Neural cell (in vitro differentiated cells): ENCODE data around the gene SBSN. TPM values are rescaled to one million over a fixed set of nuclear protein-coding genes. Genes with fewer than 3 reads are reported as not detected.

ENCODE experiments used
- H2AFZ ChIP-seq: fragments of 200-600, 300-800 bp; sonication (generic), shearing (Covaris generic); 2 replicates; pipeline ENCODE4 v1.6.0; 2014; ENCODE audit warnings: low read depth, mild to moderate bottlenecking, antibody characterized with exemption, low read length, moderate library complexity
- H3F3A ChIP-seq: fragments of 200-600 bp; shearing (Covaris generic); 2 replicates; pipeline ENCODE4 v1.6.1; 2016; ENCODE audit warnings: mild to moderate bottlenecking, moderate library complexity, mixed read lengths, antibody characterized with exemption, low read length; ENCODE audit not compliant: insufficient read depth, poor library complexity, severe bottlenecking
- H3K27ac ChIP-seq: fragments of 200-600, 300-800 bp; sonication (generic), shearing (Covaris generic); 2 replicates; pipeline ENCODE4 v1.5.1; 2014; ENCODE audit warnings: mild to moderate bottlenecking, low read length, moderate library complexity
- H3K27me3 ChIP-seq: fragments of 300-800, 200-600 bp; sonication (generic), shearing (Covaris generic); 2 replicates; pipeline ENCODE4 v1.6.0; 2014; ENCODE audit warnings: mild to moderate bottlenecking, low read depth, low read length, moderate library complexity; ENCODE audit not compliant: insufficient read depth
- H3K36me3 ChIP-seq: fragments of 300-800, 200-600 bp; sonication (generic), shearing (Covaris generic); 2 replicates; pipeline ENCODE4 v1.5.1; 2014; ENCODE audit warnings: mild to moderate bottlenecking, antibody characterized with exemption, low read length, moderate library complexity; ENCODE audit not compliant: insufficient read depth
- H3K4me2 ChIP-seq: fragments of 300-800, 200-600 bp; sonication (generic), shearing (Covaris generic); 2 replicates; pipeline ENCODE4 v1.6.0; 2014; ENCODE audit warnings: mild to moderate bottlenecking, low read length
- H3K4me3 ChIP-seq: fragments of 300-800, 200-600 bp; sonication (generic), shearing (Covaris generic); 2 replicates; pipeline ENCODE4 v1.5.1; 2014; ENCODE audit warnings: mild to moderate bottlenecking, low read length, moderate library complexity
- H3K79me2 ChIP-seq: fragments of 200-600 bp; shearing (Covaris generic); replicated peaks from 2 replicates; pipeline ENCODE4 v1.6.0; 2014; ENCODE audit warnings: mild to moderate bottlenecking, low read length, moderate library complexity; ENCODE audit not compliant: insufficient read depth
- H3K9ac ChIP-seq: fragments of 300-800, 200-600 bp; sonication (generic), shearing (Covaris generic); 2 replicates; pipeline ENCODE4 v1.6.1; 2016; ENCODE audit warnings: mild to moderate bottlenecking, low read length, mixed read lengths
- H3K9me2 ChIP-seq: fragments of 200-600 bp; shearing (Covaris generic); 2 replicates; pipeline ENCODE4 v1.6.1; 2016; ENCODE audit warnings: mild to moderate bottlenecking, low read length, mixed read lengths; ENCODE audit not compliant: insufficient read depth
- H3K9me3 ChIP-seq: fragments of 200-600, 300-800 bp; sonication (generic), shearing (Covaris generic); 2 replicates; pipeline ENCODE4 v1.6.1; 2016; ENCODE audit warnings: mild to moderate bottlenecking, mixed run types, low read length, moderate library complexity, mixed read lengths
- H4K20me1 ChIP-seq: fragments of 200-600 bp; shearing (Covaris generic); 2 replicates; pipeline ENCODE4 v1.6.1; 2016; ENCODE audit warnings: mild to moderate bottlenecking, mixed run types; ENCODE audit not compliant: insufficient read depth
- CTCF ChIP-seq: fragments of 450-650 bp; IDR thresholded peaks from 2 replicates; pipeline ENCODE4 v1.5.1; 2014; ENCODE audit warnings: antibody characterized with exemption, mild to moderate bottlenecking, moderate library complexity; ENCODE audit not compliant: poor library complexity, severe bottlenecking
- EP300 ChIP-seq: fragments of 450-650 bp; conservative IDR thresholded peaks from 2 replicates; pipeline ENCODE4 v1.6.1; 2014; ENCODE audit warnings: antibody characterized with exemption, mild to moderate bottlenecking, moderate library complexity; ENCODE audit not compliant: poor library complexity, severe bottlenecking
- EZH2 ChIP-seq: fragments of 200-600, 300-800 bp; shearing (Covaris generic), sonication (generic); IDR thresholded peaks from 2 replicates; pipeline ENCODE4 v1.6.1; 2014; ENCODE audit warnings: antibody characterized with exemption, low read length, borderline replicate concordance, mild to moderate bottlenecking; ENCODE audit not compliant: insufficient read depth, poor library complexity, severe bottlenecking
- MXI1 ChIP-seq: fragments of 450-650 bp; conservative IDR thresholded peaks from 2 replicates; pipeline ENCODE4 v1.6.1; 2014; ENCODE audit warnings: antibody characterized with exemption, mild to moderate bottlenecking; ENCODE audit not compliant: poor library complexity, severe bottlenecking
- POLR2AphosphoS5 ChIP-seq: IDR thresholded peaks from 2 replicates; pipeline ENCODE4 v1.6.1; 2012
- RAD21 ChIP-seq: fragments of 450-650 bp; conservative IDR thresholded peaks from 2 replicates; pipeline ENCODE4 v1.6.1; 2014; ENCODE audit warnings: antibody characterized with exemption, mild to moderate bottlenecking, moderate library complexity
- REST ChIP-seq: IDR thresholded peaks from 2 replicates; pipeline ENCODE4 v1.6.1; 2012; ENCODE audit warnings: borderline replicate concordance
- SMC3 ChIP-seq: fragments of 450-650 bp; conservative IDR thresholded peaks from 2 replicates; pipeline ENCODE4 v1.6.1; 2014; ENCODE audit warnings: antibody characterized with exemption, mild to moderate bottlenecking, moderate library complexity; ENCODE audit not compliant: poor library complexity
- TAF1 ChIP-seq: IDR thresholded peaks from 2 replicates; pipeline ENCODE4 v1.6.1; 2012; ENCODE audit warnings: low read depth
- polyA plus RNA-seq: library from polyadenylated mRNA; depleted of rRNA; stranded (reverse); fragments of >200 nt; gene quantifications from 2 replicates; pipeline ENCODE4 v1.2.3, GENCODE V29; 2014

SBSN gene
- polyA plus RNA-seq, 1 donor from 2014 or later, result not detected

- TF ChIP-seq TAF1, result no peak
Observed at GRCh38 chr19:35502751-35503150, 25.4 kb downstream of the SBSN start (continued).

GRCh38 chr19:35501684-35502083, 26.4 kb downstream of the SBSN start:
- no peak for TF ChIP-seq MXI1
- no peak for TF ChIP-seq EZH2
- no peak for TF ChIP-seq SMC3
- TF ChIP-seq RAD21, result no peak
- no peak for TF ChIP-seq EP300
- no peak for TF ChIP-seq CTCF
- no peak overlapping the region for H3K4me3 ChIP-seq
- H3K27me3 ChIP-seq, result no peaks in the 10 kb centered on the region
- no peaks in the 10 kb centered on the region for H3K79me2 ChIP-seq
- H4K20me1 ChIP-seq, result no peaks in the 10 kb centered on the region
- H3F3A ChIP-seq, result no peaks in the 10 kb centered on the region
- no peaks in the 10 kb centered on the region for H3K9me3 ChIP-seq
- no peaks in the 10 kb centered on the region for H3K9me2 ChIP-seq
- no peak overlapping the region for H2AFZ ChIP-seq
- H3K4me2 ChIP-seq, result no peak overlapping the region
- no peaks in the 10 kb centered on the region for H3K36me3 ChIP-seq
- no peak overlapping the region for H3K9ac ChIP-seq
- no peak overlapping the region for H3K27ac ChIP-seq

GRCh38 chr19:35500611-35501010, 27.5 kb downstream of the SBSN start:
- Histone ChIP-seq H3K9me3 (no peaks in the 10 kb centered on the region), H3K36me3 (no peaks in the 10 kb centered on the region), H3K27me3 (no peaks in the 10 kb centered on the region), H3K27ac (no peak overlapping the region), H2AFZ (no peak overlapping the region), H4K20me1 (no peaks in the 10 kb centered on the region), H3K79me2 (no peaks in the 10 kb centered on the region), H3F3A (no peaks in the 10 kb centered on the region), H3K4me2 (no peak overlapping the region), H3K4me3 (no peak overlapping the region), H3K9ac (no peak overlapping the region), H3K9me2 (no peaks in the 10 kb centered on the region)
- no peak for TF ChIP-seq POLR2AphosphoS5
- no peak for TF ChIP-seq EZH2
- TF ChIP-seq SMC3, result no peak
- no peak for TF ChIP-seq RAD21
- TF ChIP-seq REST, result no peak
- no peak for TF ChIP-seq EP300
- no peak for TF ChIP-seq CTCF
- no peak for TF ChIP-seq TAF1
- TF ChIP-seq MXI1, result no peak
